HEK293 (cell line): Measurements from ENCODE around the gene LMO1.

Experiments used
- CTCF ChIA-PET: fragments of 350-600 bp; formaldehyde crosslinking; extraction: SDS; loops from one replicate; lab custom pipeline; 2021; ENCODE audit warnings: antibody characterized with exemption; lab: Yijun Ruan, JAX
- POLR2A ChIA-PET: fragments of 300-600 bp; formaldehyde crosslinking; extraction: SDS; loops from one replicate; lab custom pipeline; 2020; ENCODE audit warnings: antibody characterized with exemption, inconsistent platforms; lab: Yijun Ruan, JAX
- H3K27ac ChIP-seq: fragments of 200-500 bp; sonication (Bioruptor generic); 2 replicates; pipeline ENCODE4 v1.5.1; 2014; ENCODE audit warnings: low read depth, low read length, control low read depth, inconsistent platforms; ENCODE audit errors: extremely low read depth
- H3K36me3 ChIP-seq, 2 experiments: fragments of 200-500 bp in 1 of 2; sonication (Bioruptor generic) in 1 of 2; 1 replicate in 1 of 2; 2 replicates in 1 of 2; pipeline ENCODE4 v1.5.1; 2014 to 2017; ENCODE audit warnings: inconsistent platforms in 2 of 2, low read length in 2 of 2; ENCODE audit not compliant: control insufficient read depth in 2 of 2, insufficient read depth in 1 of 2
- H3K4me1 ChIP-seq: fragments of 200-500 bp; sonication (Bioruptor generic); 2 replicates; pipeline ENCODE4 v1.5.1; 2014; ENCODE audit warnings: mild to moderate bottlenecking, low read length, inconsistent platforms; ENCODE audit not compliant: control insufficient read depth, insufficient read depth
- H3K4me3 ChIP-seq: 2 replicates; pipeline ENCODE4 v1.5.1; 2011; ENCODE audit warnings: low read depth, mild to moderate bottlenecking, control low read depth, low read length, moderate library complexity
- H3K9me3 ChIP-seq: fragments of 200-500 bp; sonication (Bioruptor generic); 2 replicates; pipeline ENCODE4 v1.5.1; 2014; ENCODE audit warnings: low read depth, low read length, inconsistent platforms; ENCODE audit not compliant: control insufficient read depth, insufficient read depth
- KLF9 ChIP-seq: fragments of 450-650 bp; formaldehyde crosslinking; IDR thresholded peaks from 2 replicates; pipeline ENCODE4 v1.5.1; 2016; ENCODE audit warnings: missing biosample characterization, missing genetic modification characterization, low read depth
- PRDM10 ChIP-seq: fragments of 450-650 bp; formaldehyde crosslinking; IDR thresholded peaks from 2 replicates; pipeline ENCODE4 v1.5.1; 2016; ENCODE audit warnings: missing biosample characterization, missing genetic modification characterization
- TSHZ1 ChIP-seq: fragments of 450-650 bp; formaldehyde crosslinking; IDR thresholded peaks from 2 replicates; pipeline ENCODE4 v1.5.1; 2016; ENCODE audit warnings: missing biosample characterization, missing genetic modification characterization, borderline replicate concordance
- ZBTB21 ChIP-seq: fragments of 450-650 bp; formaldehyde crosslinking; IDR thresholded peaks from 2 replicates; pipeline ENCODE4 v1.5.1; 2017; ENCODE audit warnings: missing biosample characterization, missing genetic modification characterization
- ZNF211 ChIP-seq: fragments of 450-650 bp; formaldehyde crosslinking; IDR thresholded peaks from 2 replicates; pipeline ENCODE4 v1.5.1; 2016; ENCODE audit warnings: low read depth, missing biosample characterization, missing genetic modification characterization
- ZNF223 ChIP-seq: fragments of 450-650 bp; formaldehyde crosslinking; IDR thresholded peaks from 2 replicates; pipeline ENCODE4 v1.5.1; 2016; ENCODE audit warnings: missing biosample characterization, missing genetic modification characterization
- ZNF302 ChIP-seq: fragments of 450-650 bp; formaldehyde crosslinking; IDR thresholded peaks from 2 replicates; pipeline ENCODE4 v1.5.1; 2016; ENCODE audit warnings: missing biosample characterization, missing genetic modification characterization, low read depth
- ZNF518A ChIP-seq: fragments of 450-650 bp; formaldehyde crosslinking; conservative IDR thresholded peaks from 2 replicates; pipeline ENCODE4 v1.5.1; 2016; ENCODE audit warnings: low read depth, missing biosample characterization, missing genetic modification characterization
- ZNF629 ChIP-seq: fragments of 450-650 bp; formaldehyde crosslinking; IDR thresholded peaks from 2 replicates; pipeline ENCODE4 v1.5.1; 2017; ENCODE audit warnings: missing biosample characterization, missing genetic modification characterization
- ZNF639 ChIP-seq: fragments of 450-650 bp; formaldehyde crosslinking; IDR thresholded peaks from 2 replicates; pipeline ENCODE4 v1.5.1; 2016; ENCODE audit warnings: missing biosample characterization, missing genetic modification characterization
- ZNF692 ChIP-seq: fragments of 450-650 bp; formaldehyde crosslinking; IDR thresholded peaks from 2 replicates; pipeline ENCODE4 v1.5.1; 2016; ENCODE audit warnings: missing biosample characterization, missing genetic modification characterization
- ZNF747 ChIP-seq: fragments of 450-650 bp; formaldehyde crosslinking; IDR thresholded peaks from 2 replicates; pipeline ENCODE4 v1.5.1; 2016; ENCODE audit warnings: missing biosample characterization, missing genetic modification characterization
- ZNF791 ChIP-seq: fragments of 450-650 bp; formaldehyde crosslinking; IDR thresholded peaks from 2 replicates; pipeline ENCODE4 v1.5.1; 2016; ENCODE audit warnings: missing biosample characterization, missing genetic modification characterization

LMO1 gene

GRCh38 chr11:8256271-8257002 lies 7.2 kb downstream of the LMO1 start (continued):
- TF ChIP-seq ZNF518A (no peak), ZNF223 (tag by site-specific recombination) (no peak), ZNF629 (tag by site-specific recombination) (no peak), ZNF791 (tag by site-specific recombination) (no peak), PRDM10 (tag by site-specific recombination) (no peak), KLF9 (tag by site-specific recombination) (no peak), ZNF211 (no peak), ZBTB21 (no peak), ZNF692 (tag by site-specific recombination) (no peak), ZNF302 (tag by site-specific recombination) (no peak)
- TF ChIP-seq, all 188 proteins: peak for 0

- TF ChIP-seq ZNF747 (tag by site-specific recombination) = no peak
- TF ChIP-seq TSHZ1 (tag by site-specific recombination) = no peak
- no peak for TF ChIP-seq ZNF639
- Histone ChIP-seq H3K4me1 (no peaks in the 10 kb centered on the region), H3K27ac (no peak overlapping the region), H3K9me3 (no peaks in the 10 kb centered on the region), H3K4me3 (no peak overlapping the region), H3K36me3 (no peaks in the 10 kb centered on the region)
- CTCF ChIA-PET = interaction anchor here (1.1 to 1.7 kb wide), 2 partner anchors 61 to 313 kb away, joined by 3 to 4 read pairs; no protein-coding TSS in a partner anchor
- POLR2A ChIA-PET = interaction anchor here (1.6 kb wide), 1 partner anchor 9 kb away, joined by 5 read pairs; no protein-coding TSS in a partner anchor
These were observed 10.1 kb downstream of the LMO1 start for GRCh38 chr11:8253566-8253965.
